Testis (tissue), 3 donors: ENCODE results near the gene FAM107A. TPM values are rescaled to one million over a fixed set of nuclear protein-coding genes. Genes with fewer than 3 reads are reported as not detected.

ENCODE experiments used
- DNase-seq: peaks from one replicate; pipeline ENCODE4 v3.0.0-alpha.2; 2019
- H3K27ac ChIP-seq, 2 donors: fragments of 200-600 bp; sonication (generic); one replicate each; pipeline ENCODE4 v1.5.1; 2019
- H3K27me3 ChIP-seq: fragments of 200-600 bp; sonication (generic); one replicate; pipeline ENCODE4 v1.5.1; 2019
- H3K36me3 ChIP-seq: fragments of 200-600 bp; sonication (generic); one replicate; pipeline ENCODE4 v1.5.1; 2017; ENCODE audit warnings: low read depth; ENCODE audit errors: missing control alignments
- H3K4me1 ChIP-seq: fragments of 200-600 bp; sonication (generic); one replicate; pipeline ENCODE4 v1.5.1; 2019
- H3K4me3 ChIP-seq, 2 donors: fragments of 200-600 bp; sonication (generic); one replicate each; pipeline ENCODE4 v1.5.1; 2017 to 2019
- H3K9me3 ChIP-seq: fragments of 200-600 bp; sonication (generic); one replicate; pipeline ENCODE4 v1.5.1; 2017
- POLR2A ChIP-seq: fragments of 450-650 bp; IDR thresholded peaks from one replicate; pipeline ENCODE4 v1.6.1; 2017; ENCODE audit warnings: antibody characterized with exemption, mild to moderate bottlenecking, moderate library complexity
- WGBS, 2 donors: methylation state at CpG; one replicate each; pipeline ENCODE4 v1.1.5; 2018; 5-methylcytosine and 5-hydroxymethylcytosine counted together
- intact Hi-C: fragments of 100-400 bp; cut with DNase I; formaldehyde crosslinking; loops from one replicate; pipeline ENCODE4 v1.15.1; 2023; ENCODE audit warnings: low total_unique reads
- polyA plus RNA-seq: library from polyadenylated mRNA; stranded (reverse); fragments of 350-450 nt; fragmentation: Illumina TruSeq; extraction: RNeasy Lipid Tissue Mini Kit (QIAGEN cat#74804); gene quantifications from one replicate; pipeline ENCODE4 v1.2.3, GENCODE V29; 2014; ENCODE audit warnings: low read depth, low replicate concordance; ENCODE audit not compliant: insufficient read depth
- total RNA-seq, 2 donors: library from RNA; depleted of rRNA; stranded (reverse); fragments of >200 nt; gene quantifications; one replicate each; pipeline ENCODE4 v1.2.3, GENCODE V29; 2016
- TF ChIP-seq, protein P1 (sequence below), 3 experiments: fragments of 450-650 bp in 2 of 3; fragments of 200-600 bp in 1 of 3; sonication (generic) in 1 of 3; IDR thresholded peaks; one replicate each; pipeline ENCODE4 v1.5.1; 2016 to 2019; ENCODE audit warnings: antibody characterized with exemption in 3 of 3, mild to moderate bottlenecking in 2 of 3, moderate library complexity in 1 of 3

The FAM107A gene
- total and polyA plus RNA-seq, 3 donors from 2014 or later: 7.8 to 17.8 (median 14.8) TPM

DNA sequence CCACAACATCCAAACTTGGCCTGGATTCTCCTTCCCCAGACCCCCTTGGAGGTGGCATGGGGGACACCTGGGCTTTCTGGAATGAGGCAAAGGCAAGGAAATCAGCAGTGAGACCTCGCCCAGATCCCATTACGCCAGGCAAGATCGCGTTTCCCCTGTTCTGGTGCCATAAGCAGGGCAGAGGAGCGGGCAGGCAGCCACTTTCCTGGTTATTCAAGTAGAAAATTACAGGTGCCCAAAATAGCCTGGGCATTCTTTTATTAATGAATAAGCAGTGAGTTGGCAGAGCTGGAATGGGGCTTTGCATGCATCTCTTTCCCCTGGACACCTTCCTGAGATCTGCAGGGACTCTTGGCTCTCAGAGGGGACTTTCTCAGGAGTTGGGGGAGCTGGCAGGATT, 31.5 kb upstream of the FAM107A start:
- Histone ChIP-seq H3K9me3 (no peaks in the 10 kb centered on the region), H3K4me1 (no peaks in the 10 kb centered on the region), H3K36me3 (no peaks in the 10 kb centered on the region), H3K27ac (no peak overlapping the region), H3K27me3 (no peaks in the 10 kb centered on the region), H3K4me3 (no peak overlapping the region)
- no peak for DNase-seq
- WGBS, 2 donors: 89 to 97% methylated on average over 5 of the region's 5 CpGs
- intact Hi-C loops: no loop called here
- TF ChIP-seq, protein P1, sequence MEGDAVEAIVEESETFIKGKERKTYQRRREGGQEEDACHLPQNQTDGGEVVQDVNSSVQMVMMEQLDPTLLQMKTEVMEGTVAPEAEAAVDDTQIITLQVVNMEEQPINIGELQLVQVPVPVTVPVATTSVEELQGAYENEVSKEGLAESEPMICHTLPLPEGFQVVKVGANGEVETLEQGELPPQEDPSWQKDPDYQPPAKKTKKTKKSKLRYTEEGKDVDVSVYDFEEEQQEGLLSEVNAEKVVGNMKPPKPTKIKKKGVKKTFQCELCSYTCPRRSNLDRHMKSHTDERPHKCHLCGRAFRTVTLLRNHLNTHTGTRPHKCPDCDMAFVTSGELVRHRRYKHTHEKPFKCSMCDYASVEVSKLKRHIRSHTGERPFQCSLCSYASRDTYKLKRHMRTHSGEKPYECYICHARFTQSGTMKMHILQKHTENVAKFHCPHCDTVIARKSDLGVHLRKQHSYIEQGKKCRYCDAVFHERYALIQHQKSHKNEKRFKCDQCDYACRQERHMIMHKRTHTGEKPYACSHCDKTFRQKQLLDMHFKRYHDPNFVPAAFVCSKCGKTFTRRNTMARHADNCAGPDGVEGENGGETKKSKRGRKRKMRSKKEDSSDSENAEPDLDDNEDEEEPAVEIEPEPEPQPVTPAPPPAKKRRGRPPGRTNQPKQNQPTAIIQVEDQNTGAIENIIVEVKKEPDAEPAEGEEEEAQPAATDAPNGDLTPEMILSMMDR (IDR thresholded peaks at IDR 0.05): no peak
- TF ChIP-seq POLR2A: no peak

DNA sequence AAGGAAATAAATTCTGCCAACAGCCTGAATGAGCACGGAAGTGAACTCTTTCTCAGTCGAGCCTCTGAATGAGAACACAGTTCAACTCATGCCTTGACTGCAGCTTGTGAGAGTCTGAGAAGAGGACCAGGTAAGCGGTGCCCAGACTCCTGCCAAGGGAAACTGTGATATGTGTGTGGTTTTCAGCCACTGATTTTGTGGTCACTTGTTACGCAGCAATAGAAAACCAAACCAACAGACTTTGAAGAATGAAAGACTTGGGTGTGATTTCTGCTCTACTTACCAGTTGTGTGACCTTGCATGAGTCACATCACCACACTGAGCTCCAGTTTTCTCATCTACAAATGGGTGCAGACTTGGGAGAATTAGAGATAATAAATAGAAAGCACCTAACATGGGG, 30.6 kb upstream of the FAM107A start:
- no peak for DNase-seq
- no peaks in the 10 kb centered on the region for H3K4me1 ChIP-seq
- WGBS, 2 donors: 83 to 85% methylated on average over 4 of the region's 4 CpGs
- H3K9me3 ChIP-seq: no peaks in the 10 kb centered on the region
- no peak overlapping the region for H3K4me3 ChIP-seq
- H3K27ac ChIP-seq: no peak overlapping the region
- no peaks in the 10 kb centered on the region for H3K36me3 ChIP-seq
- intact Hi-C loops: no loop called here
- no peaks in the 10 kb centered on the region for H3K27me3 ChIP-seq
- TF ChIP-seq, protein P1 (IDR thresholded peaks at IDR 0.05): no peak
- no peak for TF ChIP-seq POLR2A

DNA sequence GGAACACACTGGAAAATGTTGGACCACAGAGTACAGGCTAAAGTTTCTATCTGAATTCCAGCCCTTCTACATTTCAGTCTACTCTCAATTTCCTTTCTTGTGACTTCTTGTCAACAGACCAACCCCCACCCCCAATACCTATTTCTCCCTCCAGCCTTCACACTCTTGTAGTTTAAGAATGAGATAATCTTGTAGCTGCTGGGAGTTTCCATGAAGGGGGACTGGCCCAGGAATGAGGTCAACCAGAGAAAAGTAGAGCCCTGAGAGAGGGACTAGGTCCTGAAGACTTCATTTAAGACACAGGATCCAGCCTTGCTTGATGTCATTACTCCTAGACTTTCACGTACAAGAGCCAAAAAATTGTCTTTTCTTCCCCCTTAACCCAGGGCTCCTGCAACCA, 29.5 kb upstream of the FAM107A start:
- Histone ChIP-seq H3K4me1 (no peaks in the 10 kb centered on the region), H3K27ac (no peak overlapping the region), H3K27me3 (no peaks in the 10 kb centered on the region), H3K4me3 (no peak overlapping the region), H3K9me3 (no peaks in the 10 kb centered on the region), H3K36me3 (no peaks in the 10 kb centered on the region)
- intact Hi-C loops: no loop called here
- WGBS, 2 donors: 86 to 93% methylated on average over 1 of the region's 1 CpG
- TF ChIP-seq, protein P1 (IDR thresholded peaks at IDR 0.05): no peak
- TF ChIP-seq POLR2A: no peak
- no peak for DNase-seq

DNA sequence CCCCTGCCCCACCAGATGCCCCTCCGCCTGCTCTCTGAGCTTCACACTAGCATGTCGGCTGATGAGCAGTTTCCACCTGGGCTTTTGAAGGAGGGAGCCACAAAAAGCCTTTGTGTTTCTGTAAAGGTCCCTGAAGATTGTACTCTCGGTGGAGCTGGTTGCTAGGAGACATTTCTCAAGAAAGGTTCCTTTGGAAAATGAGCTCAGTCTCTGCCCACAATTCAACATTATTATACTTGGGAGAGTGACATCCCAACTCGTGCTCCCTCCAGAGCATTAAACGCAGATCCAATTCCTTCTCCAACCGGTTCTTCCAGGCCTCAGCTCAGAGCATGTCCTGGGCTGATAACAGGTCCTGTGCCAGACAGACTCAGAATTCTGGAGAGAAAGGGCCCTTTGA, 26.8 kb upstream of the FAM107A start:
- 78 to 85% methylated on average over 4 to 6 of the region's 6 CpGs for WGBS, 2 donors
- H3K27ac ChIP-seq: no peak overlapping the region
- no peaks in the 10 kb centered on the region for H3K36me3 ChIP-seq
- TF ChIP-seq, protein P1 (IDR thresholded peaks at IDR 0.05): no peak
- TF ChIP-seq POLR2A: no peak
- no peak overlapping the region for H3K4me3 ChIP-seq
- no peaks in the 10 kb centered on the region for H3K4me1 ChIP-seq
- no peak for DNase-seq
- no peaks in the 10 kb centered on the region for H3K27me3 ChIP-seq
- intact Hi-C loops: no loop called here
- no peaks in the 10 kb centered on the region for H3K9me3 ChIP-seq

DNA sequence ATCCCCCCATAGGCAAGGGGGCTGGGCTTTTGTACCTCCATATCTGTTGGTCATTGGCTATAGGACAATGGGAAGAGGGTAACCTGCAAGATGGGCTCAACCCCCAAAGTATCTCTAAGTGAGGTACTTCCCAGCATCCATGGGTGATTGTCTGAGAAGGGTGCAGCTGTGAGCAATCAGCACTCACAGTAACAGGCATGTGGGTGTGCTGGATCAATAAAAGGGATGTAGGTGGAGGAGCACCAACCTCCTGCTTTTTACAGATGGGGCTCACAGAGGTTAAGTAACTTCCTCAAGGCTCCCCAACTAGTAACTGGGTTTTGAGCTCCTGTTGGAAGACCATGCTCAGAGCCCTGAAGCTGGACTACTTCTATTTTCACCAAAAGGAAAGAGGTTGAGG, 26.4 kb upstream of the FAM107A start:
- H3K27ac ChIP-seq: no peak overlapping the region
- DNase-seq: no peak
- H3K36me3 ChIP-seq: no peaks in the 10 kb centered on the region
- no peaks in the 10 kb centered on the region for H3K4me1 ChIP-seq
- intact Hi-C loops: no loop called here
- no peaks in the 10 kb centered on the region for H3K27me3 ChIP-seq
- H3K9me3 ChIP-seq: no peaks in the 10 kb centered on the region
- no peak for TF ChIP-seq POLR2A
- TF ChIP-seq, protein P1 (IDR thresholded peaks at IDR 0.05): no peak
- no peak overlapping the region for H3K4me3 ChIP-seq
